GM18517 (cell line): ENCODE results near the gene GOLGA7B.
"Not testable (repeated sequence)": the region's sequence is repeated elsewhere in the genome, so short reads cannot be mapped to it uniquely, and the experiment has no call there.

Source experiments
- ATAC-seq: cut with Tn5 transposase; IDR thresholded peaks from one replicate; pipeline ENCODE4 v1.9.1; 2021; ENCODE audit warnings: mild to moderate bottlenecking, moderate library complexity; ENCODE audit not compliant: unreplicated experiment

The GOLGA7B gene

DNA sequence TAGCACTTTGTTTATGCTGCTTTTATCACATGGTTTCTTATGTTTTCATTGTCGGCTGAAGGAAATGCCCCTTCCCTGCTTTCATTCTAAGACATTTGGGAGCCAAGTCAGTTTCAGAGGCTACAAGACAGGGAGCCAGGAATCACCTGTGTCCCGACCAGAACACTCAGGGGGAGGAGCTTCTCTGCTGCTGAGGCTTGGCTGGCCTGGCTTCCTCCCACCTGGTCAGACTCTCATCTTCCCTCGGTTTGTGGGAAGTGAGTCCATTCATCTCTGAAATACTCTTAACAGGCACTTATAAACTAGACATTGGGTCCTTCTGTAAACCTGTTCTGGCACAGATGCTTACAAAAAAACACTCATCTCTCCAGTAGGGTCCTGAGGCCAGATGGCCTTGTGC is 19.6 kb upstream of the GOLGA7B start:
- ATAC-seq, result no peak

DNA sequence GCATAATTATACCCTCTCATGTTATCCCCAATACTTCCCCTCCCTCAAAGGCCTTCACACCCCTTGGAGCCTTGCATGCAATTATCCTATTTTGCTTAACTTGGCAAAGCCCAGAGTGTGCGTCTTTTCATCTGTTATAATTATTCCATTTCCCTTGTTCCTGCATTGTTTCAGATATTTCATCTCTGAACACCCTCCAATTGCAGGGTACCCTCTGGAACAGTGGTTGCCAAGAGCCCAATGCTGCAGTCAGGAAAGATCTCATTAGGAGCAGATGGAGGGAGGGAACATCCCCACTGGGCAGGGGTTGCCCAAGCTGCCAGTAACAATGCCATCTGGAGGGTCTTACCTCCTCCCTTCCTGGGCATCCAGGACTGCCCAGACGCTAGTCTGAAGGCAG is 18.4 kb upstream of the GOLGA7B start:
- no peak for ATAC-seq

DNA sequence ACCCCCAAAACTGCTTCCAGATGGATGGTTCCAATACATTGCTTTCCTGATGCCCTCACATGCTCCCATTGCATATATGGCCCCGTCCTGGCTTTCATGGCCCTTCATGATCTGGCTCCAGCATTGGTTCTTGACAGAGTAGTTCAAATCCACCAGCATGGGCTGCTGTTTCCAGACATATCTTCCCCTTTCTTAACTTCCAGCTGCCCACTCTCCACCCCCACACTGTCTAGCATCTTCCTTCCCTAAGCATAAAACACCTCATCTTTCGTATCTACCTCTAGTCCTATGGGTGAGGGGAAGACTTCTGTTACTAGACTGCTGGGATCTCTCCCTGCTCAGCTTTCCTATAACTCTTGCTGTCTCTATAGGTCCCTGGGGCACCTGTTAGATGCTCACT is 13.2 kb upstream of the GOLGA7B start:
- no peak for ATAC-seq

DNA sequence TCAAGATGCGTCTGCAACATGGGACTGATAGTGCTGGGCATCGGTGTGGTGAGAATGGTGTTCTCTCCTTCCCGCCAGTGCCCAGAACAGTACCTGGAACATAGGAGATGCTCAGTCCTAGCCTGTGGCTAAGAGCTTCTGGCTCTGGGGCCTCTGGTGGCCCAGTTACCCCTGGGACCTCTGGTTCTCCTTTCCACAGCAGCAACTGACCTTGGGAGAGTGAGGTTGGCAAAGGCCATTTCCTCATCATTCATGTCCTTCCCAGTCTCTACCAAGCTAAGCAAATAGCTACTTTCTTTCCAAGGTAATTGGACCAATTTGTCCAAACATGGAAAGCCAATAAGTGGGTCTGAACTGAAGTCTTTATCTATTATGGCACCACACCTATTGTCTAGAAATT is 11.6 kb upstream of the GOLGA7B start:
- ATAC-seq, result no peak

DNA sequence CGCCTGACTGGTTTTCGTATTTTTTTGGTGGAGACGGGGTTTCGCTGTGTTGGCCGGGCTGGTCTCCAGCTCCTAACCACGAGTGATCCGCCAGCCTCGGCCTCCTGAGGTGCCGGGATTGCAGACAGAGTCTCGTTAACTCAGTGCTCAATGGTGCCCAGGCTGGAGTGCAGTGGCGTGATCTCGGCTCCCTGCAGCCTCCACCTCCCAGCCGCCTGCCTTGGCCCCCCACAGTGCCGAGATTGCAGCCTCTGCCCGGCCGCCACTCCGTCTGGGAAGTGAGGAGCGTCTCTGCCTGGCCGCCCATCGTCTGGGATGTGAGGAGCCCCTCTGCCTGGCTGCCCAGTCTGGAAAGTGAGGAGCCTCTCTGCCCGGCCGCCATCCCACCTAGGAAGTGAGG is 8.5 kb upstream of the GOLGA7B start:
- ATAC-seq, result not testable (repeated sequence)

DNA sequence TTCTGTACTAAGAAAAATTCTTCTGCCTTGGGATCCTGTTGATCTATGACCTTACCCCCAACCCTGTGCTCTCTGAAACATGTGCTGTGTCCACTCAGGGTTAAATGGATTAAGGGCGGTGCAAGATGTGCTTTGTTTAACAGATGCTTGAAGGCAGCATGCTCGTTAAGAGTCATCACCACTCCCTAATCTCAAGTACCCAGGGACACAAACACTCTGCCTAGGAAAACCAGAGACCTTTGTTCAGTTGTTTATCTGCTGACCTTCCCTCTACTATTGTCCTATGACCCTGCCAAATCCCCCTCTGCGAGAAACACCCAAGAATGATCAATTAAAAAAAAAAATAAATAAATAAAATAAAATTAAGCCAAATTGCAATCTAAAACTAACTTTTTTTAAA is 7.5 kb upstream of the GOLGA7B start:
- ATAC-seq, result not testable (repeated sequence)

DNA sequence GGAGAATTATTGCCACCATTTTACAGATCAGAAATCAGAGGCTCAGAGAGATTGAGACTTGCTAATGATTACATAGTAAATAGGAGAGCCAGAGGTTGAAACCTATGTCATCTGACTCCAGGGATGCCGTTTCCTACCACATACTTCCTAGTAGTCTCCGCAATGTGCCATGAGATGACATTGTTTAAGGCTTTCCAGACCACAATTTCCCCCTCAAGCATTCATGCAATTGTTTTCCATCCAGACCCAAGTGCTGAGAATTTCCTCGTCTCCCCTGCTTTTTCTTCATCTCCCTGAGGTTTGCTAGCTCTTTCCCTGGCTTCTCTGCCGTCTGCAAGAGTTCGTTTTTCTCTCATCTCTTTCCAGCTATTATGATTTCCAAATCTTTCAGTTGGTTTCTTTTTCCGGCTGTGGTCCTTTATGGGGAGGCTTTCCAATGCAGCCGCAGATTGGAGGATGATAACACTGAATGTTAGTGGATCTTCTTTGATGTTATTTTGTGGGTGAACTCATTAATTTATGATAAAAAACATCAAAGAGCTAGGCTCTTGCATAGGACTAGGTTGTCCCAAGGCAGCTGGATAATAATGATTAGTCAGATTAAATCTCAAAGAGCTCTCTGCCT is 6.9 kb upstream of the GOLGA7B start:
- ATAC-seq, result no peak

DNA sequence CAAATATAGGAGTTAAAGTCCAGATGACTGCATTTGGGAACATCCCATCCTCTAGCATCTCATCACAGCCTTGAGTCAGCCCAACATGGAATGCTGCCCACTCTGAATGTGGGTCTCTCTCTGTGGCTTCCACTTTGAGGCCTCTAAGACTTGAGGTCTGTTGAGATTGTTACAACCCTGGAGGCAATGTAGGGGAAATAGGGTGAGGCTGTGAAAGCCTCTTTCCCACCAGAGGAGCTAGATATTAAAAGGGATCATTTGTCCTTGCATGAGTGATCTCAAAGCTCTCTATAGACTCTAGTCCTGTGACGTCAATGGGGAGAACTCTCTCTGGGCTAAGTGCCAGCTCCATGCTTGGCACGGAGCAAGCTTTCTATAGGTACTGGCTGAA is 6.4 kb upstream of the GOLGA7B start:
- ATAC-seq, result no peak

DNA sequence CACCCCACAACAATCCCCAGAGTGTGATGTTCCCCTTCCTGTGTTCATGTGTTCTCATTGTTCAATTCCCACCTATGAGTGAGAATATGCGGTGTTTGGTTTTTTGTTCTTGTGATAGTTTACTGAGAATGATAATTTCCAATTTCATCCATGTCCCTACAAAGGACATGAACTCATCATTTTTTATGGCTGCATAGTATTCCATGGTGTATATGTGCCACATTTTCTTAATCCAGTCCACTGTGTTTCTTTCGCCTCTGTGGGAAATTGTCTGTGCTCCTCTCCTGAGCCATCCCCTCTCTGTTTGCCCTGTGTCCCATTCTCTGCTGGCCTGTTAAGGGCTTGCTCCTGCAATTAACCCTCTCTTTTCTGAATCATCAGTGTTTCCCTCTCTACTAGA is 5.7 kb upstream of the GOLGA7B start:
- ATAC-seq, result not testable (repeated sequence)

DNA sequence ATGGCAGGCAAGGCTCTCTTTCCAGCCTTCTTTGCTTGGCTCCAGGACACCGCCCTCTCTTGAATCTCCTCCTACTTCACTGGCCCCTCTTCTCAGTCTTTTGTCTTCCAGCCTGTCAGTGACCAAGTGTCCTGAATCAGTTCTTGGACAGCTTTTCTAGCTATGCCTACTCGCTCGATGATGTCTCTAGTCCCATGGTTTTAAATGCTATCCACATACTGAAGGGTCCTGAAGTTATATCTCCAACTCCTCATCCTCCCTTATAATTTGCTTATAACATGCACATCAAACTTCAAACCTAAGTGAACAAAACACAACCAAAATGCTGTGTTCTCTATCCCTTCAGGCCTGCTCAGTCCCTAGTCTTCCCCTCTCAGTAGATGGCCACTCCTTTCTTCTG is 5.0 kb upstream of the GOLGA7B start:
- no peak for ATAC-seq

DNA sequence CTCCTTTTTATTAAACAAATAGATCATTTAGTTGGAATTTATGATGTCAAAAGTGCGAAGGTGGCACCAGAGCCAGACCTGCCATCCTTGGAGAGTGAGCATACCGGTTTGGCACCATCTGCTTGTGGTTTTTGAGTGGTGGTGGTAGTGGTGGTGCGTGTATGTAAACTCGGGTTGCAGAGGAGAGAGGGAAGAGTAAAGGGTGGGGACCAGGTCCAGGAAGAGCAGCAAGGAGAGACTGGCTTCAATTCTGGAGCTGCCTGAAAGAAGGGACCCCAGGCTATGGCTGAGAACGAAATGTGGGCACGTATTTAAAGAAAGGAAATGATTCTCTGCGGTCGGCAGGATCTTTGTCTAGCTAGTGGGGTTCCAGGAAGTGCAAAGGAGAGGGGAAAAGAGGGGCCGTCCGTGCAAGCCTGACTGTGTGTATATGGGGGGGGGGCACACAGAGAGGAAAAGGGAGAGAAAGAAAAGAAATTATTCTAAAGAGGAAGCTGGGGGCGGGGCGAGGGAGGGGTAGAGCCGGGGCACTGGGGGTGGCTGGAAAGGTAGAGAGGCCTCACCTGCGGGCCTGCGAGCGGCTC is 448 bp upstream of the GOLGA7B start:
- no peak for ATAC-seq

DNA sequence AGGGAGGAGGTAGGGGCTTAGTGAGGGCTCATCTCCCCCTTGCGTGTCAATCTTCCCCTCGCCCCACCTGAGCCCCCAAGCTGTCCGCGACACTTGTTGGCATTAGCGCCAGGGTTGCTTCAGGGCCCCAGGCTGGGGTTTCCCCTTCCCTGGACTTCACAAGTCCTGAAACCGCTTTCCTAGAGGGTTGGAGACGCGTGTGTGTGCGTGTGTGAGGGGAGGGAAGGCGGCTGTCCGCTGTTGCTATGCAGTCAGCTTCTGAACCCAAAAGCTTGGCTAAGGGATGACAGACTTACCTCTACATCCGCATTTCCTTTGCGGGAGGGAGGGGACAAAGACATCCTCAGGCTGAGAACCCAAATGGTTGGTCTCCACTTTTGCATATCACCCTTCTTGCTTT is 803 bp downstream of the GOLGA7B start:
- no peak for ATAC-seq

DNA sequence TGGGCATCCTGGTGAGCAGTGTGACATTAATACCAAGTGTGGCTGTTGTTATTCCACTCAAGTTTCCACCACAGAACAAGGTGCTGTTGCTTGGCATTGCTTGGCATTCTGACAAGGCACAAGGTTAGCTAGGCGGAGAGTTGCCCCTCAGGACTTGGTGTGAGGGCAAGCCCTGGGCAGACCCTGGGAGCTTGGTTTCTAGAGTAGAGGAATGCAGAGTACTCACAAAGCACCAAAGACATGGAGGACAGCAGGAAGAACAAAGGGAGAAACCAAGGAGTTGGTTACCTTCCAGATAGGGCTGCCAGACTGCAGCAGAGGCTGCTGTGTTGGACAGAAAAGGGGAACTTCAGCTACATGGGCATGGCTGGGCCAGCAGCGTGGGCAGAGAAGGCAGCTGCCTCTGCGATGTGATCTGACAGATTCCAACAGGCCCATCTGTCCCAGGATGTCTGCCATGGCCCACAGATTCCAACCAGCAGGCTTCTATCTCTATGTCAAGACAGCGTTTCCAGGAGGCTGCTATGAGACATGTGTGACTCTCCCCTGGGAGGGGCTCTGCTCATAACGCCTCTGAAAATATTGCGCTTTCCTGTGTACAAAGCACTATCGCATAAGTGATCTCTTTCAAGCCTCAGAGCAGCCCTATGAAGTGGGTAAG is 1.8 kb downstream of the GOLGA7B start:
- ATAC-seq, result no peak

DNA sequence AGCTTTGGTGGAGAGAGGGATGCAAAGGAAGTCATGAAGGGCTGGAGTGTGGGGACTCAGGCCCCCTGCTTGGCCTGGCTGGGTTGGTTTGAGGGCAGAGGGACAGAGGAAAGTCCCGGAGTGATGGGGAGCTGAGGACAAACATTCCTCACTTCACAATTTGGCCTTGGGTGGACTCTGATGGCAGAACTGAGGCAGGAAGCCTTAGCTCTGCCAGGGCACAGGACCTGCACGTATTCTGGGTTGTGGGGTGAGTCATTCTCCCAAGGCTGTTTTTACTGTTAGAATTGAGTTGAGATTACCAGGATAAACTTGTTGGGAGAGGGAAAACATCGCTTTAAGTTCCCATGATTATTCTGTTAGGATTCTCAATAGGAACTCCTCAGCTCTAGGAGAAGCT is 2.6 kb downstream of the GOLGA7B start:
- ATAC-seq, result no peak

DNA sequence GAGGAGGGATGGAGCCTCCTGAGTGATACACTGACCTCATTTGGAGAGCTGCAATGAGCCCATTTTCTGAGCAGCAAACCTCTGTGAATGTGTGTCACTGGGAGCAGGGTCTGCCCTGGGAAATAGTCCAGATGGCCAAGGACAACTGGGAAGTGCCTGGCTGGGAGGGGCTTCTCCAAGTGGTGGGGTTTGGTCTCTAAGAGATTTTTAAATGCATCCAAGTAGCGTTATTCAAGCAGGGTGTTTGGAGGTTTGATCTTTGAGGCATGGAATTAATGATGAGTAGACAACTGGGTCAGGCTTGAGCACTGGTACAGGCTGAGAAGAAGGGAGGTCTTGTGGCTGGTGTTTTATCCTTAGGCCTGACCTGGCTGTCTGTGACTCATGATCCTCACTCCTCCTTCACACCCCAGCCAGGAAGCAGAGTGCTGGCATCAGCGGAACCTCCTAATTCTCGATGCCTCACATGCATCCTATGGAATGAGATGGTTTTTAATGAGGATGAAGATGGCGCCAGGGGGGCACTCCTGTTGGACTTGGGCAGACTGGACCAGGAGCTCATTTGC is 3.3 kb downstream of the GOLGA7B start:
- no peak for ATAC-seq

DNA sequence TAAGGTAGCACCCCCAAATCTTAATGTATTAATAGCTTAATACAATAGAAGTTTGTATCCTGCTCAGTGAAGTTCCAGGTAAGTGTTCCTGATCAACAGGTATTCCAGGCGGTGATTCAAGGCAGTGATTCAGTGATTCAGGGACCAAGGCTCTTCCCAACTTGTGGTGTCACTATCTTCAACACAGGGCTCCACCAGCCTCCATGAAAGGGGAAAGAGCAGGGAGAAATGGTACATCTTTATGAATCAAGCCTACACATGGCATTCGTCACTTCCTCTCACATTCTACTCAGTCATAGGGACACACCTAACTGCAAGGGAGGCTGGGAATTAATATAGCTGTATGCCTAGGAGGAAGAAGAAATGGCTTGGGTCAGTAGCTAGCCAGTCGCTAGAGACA is 5.1 kb downstream of the GOLGA7B start:
- ATAC-seq, result no peak

DNA sequence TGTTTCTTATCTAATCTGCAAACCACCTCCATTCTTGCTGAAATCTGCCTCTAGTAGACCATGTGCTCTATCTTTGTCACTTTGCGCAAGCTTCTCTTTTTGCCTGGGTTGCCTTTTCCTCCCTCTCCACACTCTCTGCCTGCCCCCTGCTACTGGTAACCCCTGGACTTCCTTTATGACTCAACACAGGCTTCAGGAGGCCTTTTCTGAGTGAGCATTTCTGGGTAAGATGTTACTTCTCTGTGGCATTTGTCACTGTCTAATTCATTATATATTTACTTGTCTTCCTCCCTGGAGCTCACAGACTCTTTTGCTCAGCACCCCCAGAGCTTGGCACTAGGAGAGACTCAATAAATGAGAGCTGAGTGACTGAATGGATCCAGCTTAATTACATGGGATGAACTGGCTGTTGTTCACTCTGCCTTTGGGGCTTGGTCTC is 8.4 kb downstream of the GOLGA7B start:
- ATAC-seq, result no peak

DNA sequence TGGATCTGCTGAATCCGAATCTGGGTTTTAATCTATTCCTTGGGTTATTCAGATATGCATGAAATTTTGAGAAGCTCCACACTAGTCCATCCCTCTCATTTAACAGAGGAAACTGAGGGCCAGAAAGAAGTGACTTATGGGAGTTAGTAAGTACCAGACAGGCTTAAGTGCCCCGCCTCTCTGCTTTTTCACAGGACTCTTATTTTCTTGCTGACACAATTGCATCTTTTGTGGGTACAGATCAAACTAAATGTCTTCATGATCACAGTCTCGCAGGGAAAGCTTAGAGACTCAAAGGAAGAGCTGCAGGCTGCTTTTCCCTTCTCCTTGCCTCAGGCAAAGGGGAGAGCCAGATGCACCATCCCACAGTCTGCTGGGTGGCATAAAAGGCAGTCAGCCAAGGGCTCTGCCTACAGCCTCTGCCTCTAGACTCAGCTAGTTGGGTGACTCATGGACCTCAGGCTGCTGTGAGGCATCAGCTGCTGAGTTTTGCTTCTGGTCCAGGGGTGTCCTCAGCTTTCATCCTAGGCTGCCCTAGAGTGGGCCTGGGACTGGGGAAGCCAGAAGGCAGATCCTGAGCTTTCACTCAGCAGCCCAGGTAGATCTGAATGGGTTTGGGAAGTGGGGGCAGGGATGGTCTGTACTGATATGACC is 11.6 kb downstream of the GOLGA7B start:
- no peak for ATAC-seq

DNA sequence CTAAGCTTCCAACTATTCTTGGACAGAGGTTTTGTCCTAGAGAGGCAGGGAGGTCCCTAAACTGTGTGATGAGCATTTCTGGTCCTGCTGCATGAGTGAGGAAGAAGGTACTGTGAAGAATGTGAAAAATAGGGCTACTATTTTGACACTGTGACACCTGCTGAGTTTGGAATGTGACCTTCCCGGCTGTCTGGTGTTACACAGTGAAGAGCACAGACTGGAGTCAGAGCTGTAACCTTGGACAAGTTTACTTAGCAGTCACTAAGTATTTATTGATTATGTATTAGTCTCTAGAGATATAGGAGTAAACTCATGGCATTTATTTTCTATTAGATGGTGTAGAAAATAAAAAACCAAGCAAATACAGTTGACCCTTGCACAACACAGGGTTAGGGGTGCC is 12.3 kb downstream of the GOLGA7B start:
- ATAC-seq, result no peak

DNA sequence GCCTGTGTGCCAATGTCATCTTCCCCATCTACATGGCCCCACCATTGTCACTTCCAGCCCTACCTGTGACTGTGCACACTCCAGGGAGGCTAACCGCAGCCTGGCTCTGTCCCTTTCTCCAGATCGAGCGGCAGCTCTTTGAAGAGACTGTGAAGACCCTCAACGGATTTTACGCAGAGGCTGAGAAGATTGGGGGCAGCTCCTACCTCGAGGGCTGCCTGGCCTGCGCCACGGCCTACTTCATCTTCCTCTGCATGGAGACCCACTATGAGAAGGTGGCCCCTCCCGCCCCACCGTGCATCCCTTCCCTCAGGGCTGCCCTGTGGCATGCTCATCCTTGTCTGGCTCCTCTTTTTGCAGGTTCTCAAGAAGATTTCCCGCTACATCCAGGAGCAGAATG is 14.2 kb downstream of the GOLGA7B start:
- no peak for ATAC-seq

DNA sequence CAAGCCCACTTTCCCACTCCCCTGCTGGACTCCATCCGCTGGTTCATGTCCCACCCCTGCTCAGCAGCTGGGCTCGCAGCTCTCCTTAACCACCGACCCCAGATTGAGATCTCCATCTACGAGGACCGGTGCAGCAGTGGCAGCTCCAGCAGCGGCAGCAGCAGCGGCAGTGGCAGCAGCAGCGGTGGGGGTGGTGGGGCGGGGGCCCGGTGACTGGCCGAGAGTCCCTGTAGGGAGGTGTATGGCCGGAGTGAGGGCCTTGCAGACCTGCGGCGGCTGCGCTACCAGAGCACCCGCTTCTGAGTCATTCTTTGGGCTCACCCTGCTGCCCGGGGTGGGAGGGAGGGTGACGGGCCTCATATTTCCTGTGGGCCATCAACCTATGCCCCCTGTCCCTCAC is 15.8 kb downstream of the GOLGA7B start:
- ATAC-seq, result no peak
